Measurements from ENCODE around the gene FPR3.
"Not testable (repeated sequence)": the region's sequence is repeated elsewhere in the genome, so short reads cannot be mapped to it uniquely, and the experiment has no call there.

FPR3 gene

GRCh38 chr19:51797480-51797879, 2.5 kb downstream of the FPR3 start:
- H3K27ac Mint-ChIP-seq, result no peak overlapping the region
- peaks cover 3% of the 10 kb centered on the region for H3K9me3 Mint-ChIP-seq (ENCODE audit: low read depth)
- peaks cover 18% of the 10 kb centered on the region for H3K27me3 Mint-ChIP-seq
- no peaks in the 10 kb centered on the region for H3K4me1 Mint-ChIP-seq (ENCODE audit: low read depth)
- no peak overlapping the region for H3K4me3 Mint-ChIP-seq
- H3K36me3 Mint-ChIP-seq, result no peaks in the 10 kb centered on the region

GRCh38 chr19:51798062-51798461, 3.1 kb downstream of the FPR3 start:
- peaks cover 3% of the 10 kb centered on the region for H3K9me3 Mint-ChIP-seq (ENCODE audit: low read depth)
- H3K4me3 Mint-ChIP-seq, result no peak overlapping the region
- no peak overlapping the region for H3K27ac Mint-ChIP-seq
- H3K36me3 Mint-ChIP-seq, result no peaks in the 10 kb centered on the region
- H3K4me1 Mint-ChIP-seq (ENCODE audit: low read depth), result no peaks in the 10 kb centered on the region
- H3K27me3 Mint-ChIP-seq, result peaks cover 18% of the 10 kb centered on the region

- Mint-ChIP-seq H3K9me3 (ENCODE audit: low read depth) (peaks cover 8% of the 10 kb centered on the region), H3K4me3 (no peak overlapping the region)
Observed at GRCh38 chr19:51799034-51799773, 4.2 kb downstream of the FPR3 start.

GRCh38 chr19:51799774-51800472, 5.0 kb downstream of the FPR3 start:
- Mint-ChIP-seq H3K4me3 (no peak overlapping the region), H3K36me3 (no peaks in the 10 kb centered on the region), H3K9me3 (ENCODE audit: low read depth) (peaks cover 8% of the 10 kb centered on the region), H3K27me3 (peaks cover 16% of the 10 kb centered on the region), H3K4me1 (ENCODE audit: low read depth) (no peaks in the 10 kb centered on the region), H3K27ac (no peak overlapping the region)

More at GRCh38 chr19:51799034-51799773, 4.2 kb downstream of the FPR3 start:
- no peaks in the 10 kb centered on the region for H3K36me3 Mint-ChIP-seq
- H3K4me1 Mint-ChIP-seq (ENCODE audit: low read depth), result no peaks in the 10 kb centered on the region
- H3K27ac Mint-ChIP-seq, result no peak overlapping the region
- peaks cover 16% of the 10 kb centered on the region for H3K27me3 Mint-ChIP-seq

- Mint-ChIP-seq H3K4me3 (no peak overlapping the region), H3K4me1 (ENCODE audit: low read depth) (no peaks in the 10 kb centered on the region), H3K36me3 (no peaks in the 10 kb centered on the region), H3K9me3 (ENCODE audit: low read depth) (peaks cover 8% of the 10 kb centered on the region), H3K27ac (no peak overlapping the region), H3K27me3 (peaks cover 16% of the 10 kb centered on the region)
Observed at GRCh38 chr19:51800473-51801244, 5.7 kb downstream of the FPR3 start.

- peaks cover 7% of the 10 kb centered on the region for H3K27me3 Mint-ChIP-seq
- peaks cover 3% of the 10 kb centered on the region for H3K4me1 Mint-ChIP-seq (ENCODE audit: low read depth)
- H3K36me3 Mint-ChIP-seq, result no peaks in the 10 kb centered on the region
Observed at GRCh38 chr19:51802775-51803174, 7.8 kb downstream of the FPR3 start.

GRCh38 chr19:51803519-51803918, 8.6 kb downstream of the FPR3 start:
- Mint-ChIP-seq H3K4me1 (ENCODE audit: low read depth) (peaks cover 3% of the 10 kb centered on the region), H3K36me3 (no peaks in the 10 kb centered on the region), H3K27ac (no peak overlapping the region), H3K4me3 (no peak overlapping the region), H3K27me3 (peaks cover 7% of the 10 kb centered on the region), H3K9me3 (ENCODE audit: low read depth) (peaks cover 5% of the 10 kb centered on the region)

More at GRCh38 chr19:51802775-51803174, 7.8 kb downstream of the FPR3 start:
- Mint-ChIP-seq H3K4me3 (no peak overlapping the region), H3K27ac (no peak overlapping the region), H3K9me3 (ENCODE audit: low read depth) (peaks cover 5% of the 10 kb centered on the region)

- Mint-ChIP-seq H3K27ac (no peak overlapping the region), H3K27me3 (peaks cover 7% of the 10 kb centered on the region), H3K4me1 (ENCODE audit: low read depth) (peaks cover 3% of the 10 kb centered on the region), H3K9me3 (ENCODE audit: low read depth) (peaks cover 8% of the 10 kb centered on the region), H3K36me3 (no peaks in the 10 kb centered on the region), H3K4me3 (no peak overlapping the region)
Observed at GRCh38 chr19:51803967-51804366, 9.0 kb downstream of the FPR3 start.

- H3K4me1 Mint-ChIP-seq (ENCODE audit: low read depth); H3K4me3 Mint-ChIP-seq; H3K9me3 Mint-ChIP-seq (ENCODE audit: low read depth); H3K27me3 Mint-ChIP-seq; H3K27ac Mint-ChIP-seq; H3K36me3 Mint-ChIP-seq: not testable (repeated sequence)
Observed at GRCh38 chr19:51804789-51805188, 9.8 kb downstream of the FPR3 start.

GRCh38 chr19:51805396-51805795, 10.4 kb downstream of the FPR3 start:
- H3K4me1 Mint-ChIP-seq (ENCODE audit: low read depth); H3K9me3 Mint-ChIP-seq (ENCODE audit: low read depth); H3K27ac Mint-ChIP-seq: not testable (repeated sequence)

GRCh38 chr19:51806571-51806970, 11.6 kb downstream of the FPR3 start:
- H3K27ac Mint-ChIP-seq; H3K4me3 Mint-ChIP-seq; H3K27me3 Mint-ChIP-seq; H3K36me3 Mint-ChIP-seq; H3K4me1 Mint-ChIP-seq (ENCODE audit: low read depth); H3K9me3 Mint-ChIP-seq (ENCODE audit: low read depth): not testable (repeated sequence)

More at GRCh38 chr19:51805396-51805795, 10.4 kb downstream of the FPR3 start:
- not testable (repeated sequence) for H3K4me3 Mint-ChIP-seq, H3K27me3 Mint-ChIP-seq, H3K36me3 Mint-ChIP-seq

- no peak overlapping the region for H3K27ac Mint-ChIP-seq
- peaks cover 10% of the 10 kb centered on the region for H3K9me3 Mint-ChIP-seq (ENCODE audit: low read depth)
Observed at GRCh38 chr19:51807111-51807701, 12.2 kb downstream of the FPR3 start.

GRCh38 chr19:51807925-51808324, 13.0 kb downstream of the FPR3 start:
- peaks cover 3% of the 10 kb centered on the region for H3K4me1 Mint-ChIP-seq (ENCODE audit: low read depth)
- H3K9me3 Mint-ChIP-seq (ENCODE audit: low read depth), result peaks cover 10% of the 10 kb centered on the region
- no peaks in the 10 kb centered on the region for H3K36me3 Mint-ChIP-seq

More at GRCh38 chr19:51807111-51807701, 12.2 kb downstream of the FPR3 start:
- H3K4me3 Mint-ChIP-seq, result no peak overlapping the region
- H3K4me1 Mint-ChIP-seq (ENCODE audit: low read depth), result peaks cover 3% of the 10 kb centered on the region
- H3K36me3 Mint-ChIP-seq, result no peaks in the 10 kb centered on the region
- peaks cover 2% of the 10 kb centered on the region for H3K27me3 Mint-ChIP-seq

GRCh38 chr19:51808333-51808986, 13.5 kb downstream of the FPR3 start:
- Mint-ChIP-seq H3K4me1 (ENCODE audit: low read depth) (peaks cover 3% of the 10 kb centered on the region), H3K27me3 (peaks cover 2% of the 10 kb centered on the region), H3K27ac (no peak overlapping the region), H3K9me3 (ENCODE audit: low read depth) (peaks cover 5% of the 10 kb centered on the region), H3K4me3 (no peak overlapping the region), H3K36me3 (no peaks in the 10 kb centered on the region)

More at GRCh38 chr19:51807925-51808324, 13.0 kb downstream of the FPR3 start:
- peaks cover 2% of the 10 kb centered on the region for H3K27me3 Mint-ChIP-seq
- no peak overlapping the region for H3K4me3 Mint-ChIP-seq
- H3K27ac Mint-ChIP-seq, result no peak overlapping the region
